HEK293 (cell line): ENCODE measurements around the gene UTP14C.
"Not testable (repeated sequence)": the region's sequence is repeated elsewhere in the genome, so short reads cannot be mapped to it uniquely, and the experiment has no call there.

Experiments
- CTCF ChIA-PET: fragments of 350-600 bp; formaldehyde crosslinking; extraction: SDS; loops from one replicate; lab custom pipeline; 2021; ENCODE audit warnings: antibody characterized with exemption; lab: Yijun Ruan, JAX
- POLR2A ChIA-PET: fragments of 300-600 bp; formaldehyde crosslinking; extraction: SDS; loops from one replicate; lab custom pipeline; 2020; ENCODE audit warnings: antibody characterized with exemption, inconsistent platforms; lab: Yijun Ruan, JAX
- H3K27ac ChIP-seq: fragments of 200-500 bp; sonication (Bioruptor generic); 2 replicates; pipeline ENCODE4 v1.5.1; 2014; ENCODE audit warnings: low read depth, low read length, control low read depth, inconsistent platforms; ENCODE audit errors: extremely low read depth
- H3K36me3 ChIP-seq, 2 experiments: fragments of 200-500 bp in 1 of 2; sonication (Bioruptor generic) in 1 of 2; 1 replicate in 1 of 2; 2 replicates in 1 of 2; pipeline ENCODE4 v1.5.1; 2014 to 2017; ENCODE audit warnings: inconsistent platforms in 2 of 2, low read length in 2 of 2; ENCODE audit not compliant: control insufficient read depth in 2 of 2, insufficient read depth in 1 of 2
- H3K4me1 ChIP-seq: fragments of 200-500 bp; sonication (Bioruptor generic); 2 replicates; pipeline ENCODE4 v1.5.1; 2014; ENCODE audit warnings: mild to moderate bottlenecking, low read length, inconsistent platforms; ENCODE audit not compliant: control insufficient read depth, insufficient read depth
- H3K4me3 ChIP-seq: 2 replicates; pipeline ENCODE4 v1.5.1; 2011; ENCODE audit warnings: low read depth, mild to moderate bottlenecking, control low read depth, low read length, moderate library complexity
- H3K9me3 ChIP-seq: fragments of 200-500 bp; sonication (Bioruptor generic); 2 replicates; pipeline ENCODE4 v1.5.1; 2014; ENCODE audit warnings: low read depth, low read length, inconsistent platforms; ENCODE audit not compliant: control insufficient read depth, insufficient read depth
- SCRT2 ChIP-seq: fragments of 450-650 bp; formaldehyde crosslinking; IDR thresholded peaks from 2 replicates; pipeline ENCODE4 v1.5.1; 2016; ENCODE audit warnings: missing biosample characterization, missing genetic modification characterization
- ZFHX2 ChIP-seq: fragments of 450-650 bp; formaldehyde crosslinking; conservative IDR thresholded peaks from 2 replicates; pipeline ENCODE4 v1.5.1; 2016; ENCODE audit warnings: missing biosample characterization, missing genetic modification characterization
- ZNF112 ChIP-seq: fragments of 450-650 bp; formaldehyde crosslinking; IDR thresholded peaks from 2 replicates; pipeline ENCODE4 v1.5.0; 2017; ENCODE audit warnings: missing biosample characterization, missing genetic modification characterization
- ZNF366 ChIP-seq: fragments of 450-650 bp; formaldehyde crosslinking; conservative IDR thresholded peaks from 2 replicates; pipeline ENCODE4 v1.5.1; 2016; ENCODE audit warnings: missing biosample characterization, missing genetic modification characterization
- ZNF501 ChIP-seq: fragments of 450-650 bp; formaldehyde crosslinking; IDR thresholded peaks from 2 replicates; pipeline ENCODE4 v1.5.1; 2016; ENCODE audit warnings: missing biosample characterization, missing genetic modification characterization
- ZNF560 ChIP-seq: fragments of 450-650 bp; formaldehyde crosslinking; IDR thresholded peaks from 2 replicates; pipeline ENCODE4 v1.5.1; 2017; ENCODE audit warnings: missing biosample characterization, missing genetic modification characterization, borderline replicate concordance
- ZNF624 ChIP-seq: fragments of 450-650 bp; formaldehyde crosslinking; IDR thresholded peaks from 2 replicates; pipeline ENCODE4 v1.5.1; 2017; ENCODE audit warnings: missing biosample characterization, missing genetic modification characterization
- ZNF843 ChIP-seq: fragments of 450-650 bp; formaldehyde crosslinking; IDR thresholded peaks from 2 replicates; pipeline ENCODE4 v1.5.1; 2016; ENCODE audit warnings: missing biosample characterization, missing genetic modification characterization
- TF ChIP-seq, protein P1 (sequence below): fragments of 450-650 bp; formaldehyde crosslinking; optimal IDR thresholded peaks from 2 replicates; pipeline ENCODE3; 2016; ENCODE audit warnings: missing biosample characterization, mild to moderate bottlenecking, missing genetic modification characterization
- TF ChIP-seq, protein P2 (sequence below): fragments of 450-650 bp; formaldehyde crosslinking; IDR thresholded peaks from 2 replicates; pipeline ENCODE4 v1.5.1; 2017; ENCODE audit warnings: missing biosample characterization, missing genetic modification characterization
- TF ChIP-seq, protein P3 (sequence below): fragments of 450-650 bp; formaldehyde crosslinking; IDR thresholded peaks from 2 replicates; pipeline ENCODE4 v1.5.1; 2016; ENCODE audit warnings: missing biosample characterization, missing genetic modification characterization
- TF ChIP-seq, protein P4 (sequence below): fragments of 450-650 bp; IDR thresholded peaks from 2 replicates; pipeline ENCODE4 v1.5.1; 2018; ENCODE audit warnings: missing biosample characterization, missing genetic modification characterization
- TF ChIP-seq, protein P5 (sequence below): fragments of 450-650 bp; formaldehyde crosslinking; IDR thresholded peaks from 2 replicates; pipeline ENCODE4; 2016; ENCODE audit warnings: missing biosample characterization, missing genetic modification characterization
- TF ChIP-seq, protein P6 (sequence below): fragments of 450-650 bp; formaldehyde crosslinking; IDR thresholded peaks from 2 replicates; pipeline ENCODE4 v1.5.1; 2016; ENCODE audit warnings: missing biosample characterization, missing genetic modification characterization

Gene UTP14C

DNA sequence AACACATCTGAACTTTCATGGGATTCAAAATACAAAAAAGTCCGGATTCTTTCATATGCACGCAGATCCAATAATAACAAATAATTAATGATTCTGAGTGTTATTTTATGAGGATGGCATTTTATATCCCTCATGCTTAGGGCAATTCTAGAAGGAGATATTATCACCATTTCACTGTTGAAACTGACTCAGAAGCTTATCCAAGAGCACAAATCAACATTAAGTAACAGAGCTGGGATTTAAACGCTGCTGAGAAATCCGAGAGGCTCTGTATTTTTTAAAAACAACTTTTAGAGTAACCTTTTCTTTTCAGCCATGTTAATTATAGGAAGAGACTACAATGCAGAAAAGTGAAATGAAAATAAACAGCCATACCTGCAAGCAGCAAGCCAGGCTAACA lies 43.6 kb upstream of the UTP14C start:
- no peak overlapping the region for H3K4me3 ChIP-seq
- TF ChIP-seq, protein P1, sequence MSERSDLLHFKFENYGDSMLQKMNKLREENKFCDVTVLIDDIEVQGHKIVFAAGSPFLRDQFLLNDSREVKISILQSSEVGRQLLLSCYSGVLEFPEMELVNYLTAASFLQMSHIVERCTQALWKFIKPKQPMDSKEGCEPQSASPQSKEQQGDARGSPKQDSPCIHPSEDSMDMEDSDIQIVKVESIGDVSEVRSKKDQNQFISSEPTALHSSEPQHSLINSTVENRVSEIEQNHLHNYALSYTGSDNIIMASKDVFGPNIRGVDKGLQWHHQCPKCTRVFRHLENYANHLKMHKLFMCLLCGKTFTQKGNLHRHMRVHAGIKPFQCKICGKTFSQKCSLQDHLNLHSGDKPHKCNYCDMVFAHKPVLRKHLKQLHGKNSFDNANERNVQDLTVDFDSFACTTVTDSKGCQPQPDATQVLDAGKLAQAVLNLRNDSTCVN (tag by site-specific recombination) = no peak
- TF ChIP-seq, protein P2, sequence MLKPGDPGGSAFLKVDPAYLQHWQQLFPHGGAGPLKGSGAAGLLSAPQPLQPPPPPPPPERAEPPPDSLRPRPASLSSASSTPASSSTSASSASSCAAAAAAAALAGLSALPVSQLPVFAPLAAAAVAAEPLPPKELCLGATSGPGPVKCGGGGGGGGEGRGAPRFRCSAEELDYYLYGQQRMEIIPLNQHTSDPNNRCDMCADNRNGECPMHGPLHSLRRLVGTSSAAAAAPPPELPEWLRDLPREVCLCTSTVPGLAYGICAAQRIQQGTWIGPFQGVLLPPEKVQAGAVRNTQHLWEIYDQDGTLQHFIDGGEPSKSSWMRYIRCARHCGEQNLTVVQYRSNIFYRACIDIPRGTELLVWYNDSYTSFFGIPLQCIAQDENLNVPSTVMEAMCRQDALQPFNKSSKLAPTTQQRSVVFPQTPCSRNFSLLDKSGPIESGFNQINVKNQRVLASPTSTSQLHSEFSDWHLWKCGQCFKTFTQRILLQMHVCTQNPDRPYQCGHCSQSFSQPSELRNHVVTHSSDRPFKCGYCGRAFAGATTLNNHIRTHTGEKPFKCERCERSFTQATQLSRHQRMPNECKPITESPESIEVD = peak; percentile 63
- TF ChIP-seq ZNF624 (tag by site-specific recombination) = no peak
- TF ChIP-seq, protein P3, sequence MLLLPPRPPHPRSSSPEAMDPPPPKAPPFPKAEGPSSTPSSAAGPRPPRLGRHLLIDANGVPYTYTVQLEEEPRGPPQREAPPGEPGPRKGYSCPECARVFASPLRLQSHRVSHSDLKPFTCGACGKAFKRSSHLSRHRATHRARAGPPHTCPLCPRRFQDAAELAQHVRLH (tag by site-specific recombination) = no peak
- TF ChIP-seq, protein P4, sequence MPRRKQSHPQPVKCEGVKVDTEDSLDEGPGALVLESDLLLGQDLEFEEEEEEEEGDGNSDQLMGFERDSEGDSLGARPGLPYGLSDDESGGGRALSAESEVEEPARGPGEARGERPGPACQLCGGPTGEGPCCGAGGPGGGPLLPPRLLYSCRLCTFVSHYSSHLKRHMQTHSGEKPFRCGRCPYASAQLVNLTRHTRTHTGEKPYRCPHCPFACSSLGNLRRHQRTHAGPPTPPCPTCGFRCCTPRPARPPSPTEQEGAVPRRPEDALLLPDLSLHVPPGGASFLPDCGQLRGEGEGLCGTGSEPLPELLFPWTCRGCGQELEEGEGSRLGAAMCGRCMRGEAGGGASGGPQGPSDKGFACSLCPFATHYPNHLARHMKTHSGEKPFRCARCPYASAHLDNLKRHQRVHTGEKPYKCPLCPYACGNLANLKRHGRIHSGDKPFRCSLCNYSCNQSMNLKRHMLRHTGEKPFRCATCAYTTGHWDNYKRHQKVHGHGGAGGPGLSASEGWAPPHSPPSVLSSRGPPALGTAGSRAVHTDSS (tag by site-specific recombination) = no peak
- TF ChIP-seq, all 188 proteins: peak for 1
- no peak overlapping the region for H3K27ac ChIP-seq
- H3K36me3 ChIP-seq = no peaks in the 10 kb centered on the region
- ChIA-PET CTCF (no interaction called here), POLR2A (no interaction called here)
- no peaks in the 10 kb centered on the region for H3K9me3 ChIP-seq
- H3K4me1 ChIP-seq = 0 out of 2 replicates have a peak, but pooled peaks cover 7% of the 10 kb centered on the region

DNA sequence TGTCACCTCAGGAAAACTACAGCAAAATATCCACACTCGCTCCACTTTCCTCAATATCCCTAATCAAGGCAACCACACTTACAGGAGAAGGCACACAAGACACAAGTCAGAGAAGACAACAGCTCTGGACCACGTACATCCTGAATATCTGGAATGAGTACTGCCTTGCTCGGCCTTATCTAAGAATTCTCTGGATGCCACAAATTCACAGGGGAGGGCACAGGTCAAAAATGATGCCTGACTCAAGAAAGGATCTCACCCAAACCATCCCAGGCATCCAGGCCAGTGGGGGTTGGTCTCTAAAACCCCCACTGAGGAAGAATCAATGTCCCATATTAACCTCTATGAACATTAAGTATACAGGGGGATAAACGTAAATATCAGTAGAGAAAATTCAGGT lies 43.1 kb upstream of the UTP14C start:
- H3K4me3 ChIP-seq = no peak overlapping the region
- ChIA-PET POLR2A (no interaction called here), CTCF (no interaction called here)
- no peak overlapping the region for H3K27ac ChIP-seq
- H3K36me3 ChIP-seq = no peaks in the 10 kb centered on the region
- H3K4me1 ChIP-seq = 0 out of 2 replicates have a peak, but pooled peaks cover 7% of the 10 kb centered on the region
- H3K9me3 ChIP-seq = no peaks in the 10 kb centered on the region
- TF ChIP-seq, protein P5, sequence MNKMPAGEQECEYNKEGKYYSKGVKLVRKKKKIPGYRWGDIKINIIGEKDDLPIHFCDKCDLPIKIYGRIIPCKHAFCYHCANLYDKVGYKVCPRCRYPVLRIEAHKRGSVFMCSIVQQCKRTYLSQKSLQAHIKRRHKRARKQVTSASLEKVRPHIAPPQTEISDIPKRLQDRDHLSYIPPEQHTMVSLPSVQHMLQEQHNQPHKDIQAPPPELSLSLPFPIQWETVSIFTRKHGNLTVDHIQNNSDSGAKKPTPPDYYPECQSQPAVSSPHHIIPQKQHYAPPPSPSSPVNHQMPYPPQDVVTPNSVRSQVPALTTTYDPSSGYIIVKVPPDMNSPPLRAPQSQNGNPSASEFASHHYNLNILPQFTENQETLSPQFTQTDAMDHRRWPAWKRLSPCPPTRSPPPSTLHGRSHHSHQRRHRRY = no peak
- TF ChIP-seq, protein P4 (tag by site-specific recombination) = no peak
- TF ChIP-seq ZNF843 (tag by site-specific recombination) (no peak), ZNF560 (no peak), SCRT2 (tag by site-specific recombination) (no peak), ZFHX2 (tag by site-specific recombination) (no peak), ZNF501 (no peak), ZNF112 (no peak), ZNF366 (tag by site-specific recombination) (no peak)
- TF ChIP-seq, protein P6, sequence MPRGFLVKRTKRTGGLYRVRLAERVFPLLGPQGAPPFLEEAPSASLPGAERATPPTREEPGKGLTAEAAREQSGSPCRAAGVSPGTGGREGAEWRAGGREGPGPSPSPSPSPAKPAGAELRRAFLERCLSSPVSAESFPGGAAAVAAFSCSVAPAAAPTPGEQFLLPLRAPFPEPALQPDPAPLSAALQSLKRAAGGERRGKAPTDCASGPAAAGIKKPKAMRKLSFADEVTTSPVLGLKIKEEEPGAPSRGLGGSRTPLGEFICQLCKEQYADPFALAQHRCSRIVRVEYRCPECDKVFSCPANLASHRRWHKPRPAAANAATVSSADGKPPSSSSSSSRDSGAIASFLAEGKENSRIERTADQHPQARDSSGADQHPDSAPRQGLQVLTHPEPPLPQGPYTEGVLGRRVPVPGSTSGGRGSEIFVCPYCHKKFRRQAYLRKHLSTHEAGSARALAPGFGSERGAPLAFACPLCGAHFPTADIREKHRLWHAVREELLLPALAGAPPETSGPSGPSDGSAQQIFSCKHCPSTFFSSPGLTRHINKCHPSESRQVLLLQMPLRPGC (tag by site-specific recombination) = no peak

DNA sequence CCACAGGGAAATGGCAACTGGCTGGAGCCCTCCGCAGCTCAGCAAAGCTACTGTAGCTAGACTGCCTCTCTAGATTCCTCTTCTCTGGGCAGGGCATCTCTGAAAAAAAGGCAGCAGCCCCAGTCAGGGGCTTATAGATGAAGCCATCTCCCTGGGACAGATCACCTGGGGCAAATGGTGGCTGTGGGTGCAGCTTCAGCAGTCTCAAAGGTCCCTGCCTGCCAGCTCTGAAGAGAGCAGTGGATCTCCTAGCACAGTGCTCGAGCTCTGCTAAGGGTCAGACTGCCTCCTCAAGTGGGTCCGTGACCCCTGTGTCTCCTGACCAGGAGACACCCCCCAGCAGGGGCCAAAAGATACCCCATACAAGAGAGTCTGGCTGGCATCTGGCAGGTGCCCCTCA lies 41.2 kb upstream of the UTP14C start:
- H3K27ac ChIP-seq, POLR2A ChIA-PET, H3K4me3 ChIP-seq, H3K36me3 ChIP-seq, H3K9me3 ChIP-seq, H3K4me1 ChIP-seq: not testable (repeated sequence)
- CTCF ChIA-PET = interaction anchor here (0.6 kb wide), 1 partner anchor 52 kb away, joined by 3 read pairs; no protein-coding TSS in a partner anchor
